Left lung (tissue), 10 donors: ENCODE data around the gene XIRP1. TPM values are rescaled to one million over a fixed set of nuclear protein-coding genes. Genes with fewer than 3 reads are reported as not detected.
"Not testable (repeated sequence)": the region's sequence is repeated elsewhere in the genome, so short reads cannot be mapped to it uniquely, and the experiment has no call there.

Source experiments
- ATAC-seq: fragments of 200-7000 bp; cut with Tn5 transposase; one replicate; pipeline ENCODE4 v1.9.1; 2020; ENCODE audit warnings: moderate library complexity
- DNase-seq, 4 donors: peaks; one replicate each; pipeline ENCODE4 v3.0.0-alpha.2; 2013 to 2020
- H3K27ac ChIP-seq, 2 donors: fragments of 200-600 bp; sonication (generic) in 1 of 2; one replicate each; pipeline versions ENCODE4 v1.5.0 to v1.8.0; 2020 to 2021
- H3K27me3 ChIP-seq, 2 donors: fragments of 200-600 bp; sonication (generic) in 1 of 2; one replicate each; pipeline versions ENCODE4 v1.5.0 to v1.8.0; 2020 to 2021
- H3K36me3 ChIP-seq, 2 donors: fragments of 200-600 bp; sonication (generic) in 1 of 2; one replicate each; pipeline versions ENCODE4 v1.5.0 to v1.8.0; 2020 to 2021
- H3K4me1 ChIP-seq, 2 donors: fragments of 200-600 bp; one replicate each; pipeline ENCODE4 v1.8.0; 2021
- H3K4me3 ChIP-seq, 2 donors: fragments of 200-600 bp; sonication (generic) in 1 of 2; one replicate each; pipeline versions ENCODE4 v1.5.0 to v1.8.0; 2020 to 2021; ENCODE audit warnings: mild to moderate bottlenecking in 1 of 2
- H3K9me3 ChIP-seq, 2 donors: fragments of 200-600 bp; sonication (generic) in 1 of 2; one replicate each; pipeline versions ENCODE4 v1.5.0 to v1.8.0; 2020 to 2021
- CTCF ChIP-seq, 2 donors: fragments of 200-600 bp; sonication (generic) in 1 of 2; IDR thresholded peaks; one replicate each; pipeline versions ENCODE4 v1.5.0 to v1.8.0; 2021; ENCODE audit warnings: antibody characterized with exemption in 2 of 2
- intact Hi-C, 2 donors: fragments of 100-400 bp; cut with DNase I; formaldehyde crosslinking; loops; one replicate each; pipeline versions ENCODE4 v1.11.2 to v1.14.2; 2022
- polyA plus RNA-seq, 6 donors: library from polyadenylated mRNA; unstranded; fragments of 120-200 nt; gene quantifications; one replicate each; pipeline ENCODE4 v1.2.1, GENCODE V29; 2013; ENCODE audit not compliant: insufficient read length in 6 of 6
- total RNA-seq, 2 donors: library from RNA; stranded (reverse); fragmentation: NEBNext Ultra II Directional; extraction: Animal tissue kit (Norgen Biotek cat#: 25700); gene quantifications; one replicate each; pipeline ENCODE4 v1.2.1, GENCODE V29; 2021
- donor health status: DM: no; HTN: yes; CAD: no.
- donor health status: DM: no; HTN: no; CAD: no.

XIRP1 gene
- total and polyA plus RNA-seq, 8 donors: 0.03 to 0.18 (median 0.07) TPM

- no peak for ATAC-seq
- intact Hi-C loops: no loop called here
- no peaks in the 10 kb centered on the region for H3K36me3 ChIP-seq
Measured at GRCh38 chr3:39173318-39174125, 18.9 kb downstream of the XIRP1 start.

GRCh38 chr3:39171860-39172259 is 20.5 kb downstream of the XIRP1 start:
- TF ChIP-seq CTCF (IDR thresholded peaks at IDR 0.05): no peak
- Histone ChIP-seq H3K4me3 (no peak overlapping the region), H3K27me3 (no peaks in the 10 kb centered on the region), H3K27ac (no peak overlapping the region), H3K9me3 (no peaks in the 10 kb centered on the region), H3K4me1 (peaks cover 0 to 25% of the 10 kb centered on the region in 2 donors), H3K36me3 (no peaks in the 10 kb centered on the region)
- ATAC-seq: no peak
- intact Hi-C loops: no loop called here
- no peak for DNase-seq

More at GRCh38 chr3:39173318-39174125, 18.9 kb downstream of the XIRP1 start:
- no peak for DNase-seq
- Histone ChIP-seq H3K27me3 (no peaks in the 10 kb centered on the region), H3K9me3 (no peaks in the 10 kb centered on the region), H3K4me3 (no peak overlapping the region), H3K4me1 (peaks cover 11 to 22% of the 10 kb centered on the region in 2 donors), H3K27ac (no peak overlapping the region)
- no peak for TF ChIP-seq CTCF (IDR thresholded peaks at IDR 0.05)

- H3K36me3 ChIP-seq, intact Hi-C loops, H3K9me3 ChIP-seq, ATAC-seq, DNase-seq, H3K27me3 ChIP-seq, H3K4me3 ChIP-seq, H3K27ac ChIP-seq: not testable (repeated sequence)
- peaks cover 5 to 26% of the 10 kb centered on the region in 2 donors for H3K4me1 ChIP-seq
Measured at GRCh38 chr3:39170877-39171276, 21.5 kb downstream of the XIRP1 start.

- Histone ChIP-seq H3K27me3 (no peaks in the 10 kb centered on the region), H3K4me1 (peaks cover 5 to 28% of the 10 kb centered on the region in 2 donors), H3K4me3 (no peak overlapping the region), H3K27ac (no peak overlapping the region), H3K36me3 (no peaks in the 10 kb centered on the region), H3K9me3 (no peaks in the 10 kb centered on the region)
- no peak for TF ChIP-seq CTCF (IDR thresholded peaks at IDR 0.05)
- ATAC-seq: no peak
- intact Hi-C loops: no loop called here
- no peak for DNase-seq
Measured at GRCh38 chr3:39170461-39170860, 21.9 kb downstream of the XIRP1 start.

GRCh38 chr3:39169712-39170111 is 22.7 kb downstream of the XIRP1 start:
- H3K27ac ChIP-seq: no peak overlapping the region
- no peak for TF ChIP-seq CTCF (IDR thresholded peaks at IDR 0.05)
- H3K4me3 ChIP-seq: no peak overlapping the region
- ATAC-seq (no peak), DNase-seq (no peak)
- no peaks in the 10 kb centered on the region for H3K27me3 ChIP-seq
- no peaks in the 10 kb centered on the region for H3K9me3 ChIP-seq
- no peaks in the 10 kb centered on the region for H3K36me3 ChIP-seq
- peaks cover 5 to 28% of the 10 kb centered on the region in 2 donors for H3K4me1 ChIP-seq
- intact Hi-C loops: no loop called here
